ENCODE data around the gene MLLT11. TPM values are rescaled to one million over a fixed set of nuclear protein-coding genes. Genes with fewer than 3 reads are reported as not detected.

MLLT11 gene
- total and polyA plus RNA-seq, 2 experiments from 2014 or later: 16.9 to 34.3 TPM

GRCh38 chr1:151113877-151114276 lies 53.7 kb downstream of the MLLT11 start:
- no peaks in the 10 kb centered on the region for H3K4me1 ChIP-seq (ENCODE audit: insufficient read depth)
- no peaks in the 10 kb centered on the region for H4K20me1 ChIP-seq (ENCODE audit: insufficient read depth, poor library complexity, severe bottlenecking)
- H3K4me3 ChIP-seq: no peak overlapping the region
- H3K4me2 ChIP-seq: no peak overlapping the region
- no peaks in the 10 kb centered on the region for H3K79me2 ChIP-seq
- H2AFZ ChIP-seq: no peak overlapping the region
- no peaks in the 10 kb centered on the region for H3K9me3 ChIP-seq (ENCODE audit: low read depth)
- 96% methylated on average over 5 of the region's 5 CpGs for WGBS (ENCODE audit: low lambda C conversion rate, missing lambda C conversion rate)
- H3K27ac ChIP-seq: no peak overlapping the region
- H3K36me3 ChIP-seq (replicated peaks; ENCODE audit: insufficient read depth, low read depth): no peaks in the 10 kb centered on the region
- no peaks in the 10 kb centered on the region for H3K9me2 ChIP-seq (replicated peaks; ENCODE audit: insufficient read depth)
- TF ChIP-seq, protein P1, sequence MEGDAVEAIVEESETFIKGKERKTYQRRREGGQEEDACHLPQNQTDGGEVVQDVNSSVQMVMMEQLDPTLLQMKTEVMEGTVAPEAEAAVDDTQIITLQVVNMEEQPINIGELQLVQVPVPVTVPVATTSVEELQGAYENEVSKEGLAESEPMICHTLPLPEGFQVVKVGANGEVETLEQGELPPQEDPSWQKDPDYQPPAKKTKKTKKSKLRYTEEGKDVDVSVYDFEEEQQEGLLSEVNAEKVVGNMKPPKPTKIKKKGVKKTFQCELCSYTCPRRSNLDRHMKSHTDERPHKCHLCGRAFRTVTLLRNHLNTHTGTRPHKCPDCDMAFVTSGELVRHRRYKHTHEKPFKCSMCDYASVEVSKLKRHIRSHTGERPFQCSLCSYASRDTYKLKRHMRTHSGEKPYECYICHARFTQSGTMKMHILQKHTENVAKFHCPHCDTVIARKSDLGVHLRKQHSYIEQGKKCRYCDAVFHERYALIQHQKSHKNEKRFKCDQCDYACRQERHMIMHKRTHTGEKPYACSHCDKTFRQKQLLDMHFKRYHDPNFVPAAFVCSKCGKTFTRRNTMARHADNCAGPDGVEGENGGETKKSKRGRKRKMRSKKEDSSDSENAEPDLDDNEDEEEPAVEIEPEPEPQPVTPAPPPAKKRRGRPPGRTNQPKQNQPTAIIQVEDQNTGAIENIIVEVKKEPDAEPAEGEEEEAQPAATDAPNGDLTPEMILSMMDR (IDR thresholded peaks at IDR 0.05; ENCODE audit: poor library complexity): no peak
- TF ChIP-seq EZH2 (IDR thresholded peaks at IDR 0.05; ENCODE audit: borderline replicate concordance) (no peak), EZH2phosphoT487 (IDR thresholded peaks at IDR 0.05; ENCODE audit: low read depth, severe bottlenecking, unreplicated experiment) (no peak)
- no peak for DNase-seq (ENCODE audit: low spot score)
- H3K27me3 ChIP-seq: no peaks in the 10 kb centered on the region

Small RNAs within 50 kb of the gene (small RNA-seq; reads per million reads assigned to genes)
- gene RNU6-884P: not detected

Other genes starting within 250 kb of the MLLT11 start
- gene ARNT, start 183.8 kb upstream of the MLLT11 start, total RNA-seq: 32.9 and 42.1 TPM in 2 replicates
- gene ARNT, start 183.8 kb upstream of the MLLT11 start, polyA plus RNA-seq: 26.9 and 35.6 TPM in 2 replicates
- not detected in 2 replicates for gene CTXND2, start 173.3 kb upstream of the MLLT11 start, total RNA-seq
- gene CTXND2, start 173.3 kb upstream of the MLLT11 start, polyA plus RNA-seq: 0.16 TPM in 1 of 2 replicates, not detected in the other
- gene SETDB1, start 134.0 kb upstream of the MLLT11 start, total RNA-seq: 33.7 and 41.4 TPM in 2 replicates
- gene SETDB1, start 134.0 kb upstream of the MLLT11 start, polyA plus RNA-seq: 10.7 and 12.9 TPM in 2 replicates
- gene CERS2, start 85.6 kb upstream of the MLLT11 start, total RNA-seq: 267 and 268 TPM in 2 replicates
- gene CERS2, start 85.6 kb upstream of the MLLT11 start, polyA plus RNA-seq: 210 and 277 TPM in 2 replicates
- gene ANXA9, start 78.1 kb upstream of the MLLT11 start, total RNA-seq: 7.5 and 7.9 TPM in 2 replicates
- gene ANXA9, start 78.1 kb upstream of the MLLT11 start, polyA plus RNA-seq: 8.8 and 9.0 TPM in 2 replicates
- 15.9 and 18.5 TPM in 2 replicates for gene MINDY1, start 53.5 kb upstream of the MLLT11 start, total RNA-seq
- 5.8 and 7.6 TPM in 2 replicates for gene MINDY1, start 53.5 kb upstream of the MLLT11 start, polyA plus RNA-seq
- gene PRUNE1, start 51.9 kb upstream of the MLLT11 start, total RNA-seq: 20.3 and 26.5 TPM in 2 replicates
- gene PRUNE1, start 51.9 kb upstream of the MLLT11 start, polyA plus RNA-seq: 15.1 and 21.6 TPM in 2 replicates
- gene BNIPL, start 23.8 kb upstream of the MLLT11 start, total RNA-seq: 2.7 and 3.8 TPM in 2 replicates
- 1.1 and 3.0 TPM in 2 replicates for gene BNIPL, start 23.8 kb upstream of the MLLT11 start, polyA plus RNA-seq
- 2.9 and 3.2 TPM in 2 replicates for gene C1orf56, start 12.6 kb upstream of the MLLT11 start, total RNA-seq
- gene C1orf56, start 12.6 kb upstream of the MLLT11 start, polyA plus RNA-seq: 8.3 and 11.4 TPM in 2 replicates
- gene CDC42SE1, start 775 bp upstream of the MLLT11 start, total RNA-seq: 49.4 and 60.2 TPM in 2 replicates
- gene CDC42SE1, start 775 bp upstream of the MLLT11 start, polyA plus RNA-seq: 19.0 and 21.2 TPM in 2 replicates
- 9.9 and 12.9 TPM in 2 replicates for gene GABPB2, start 10.4 kb downstream of the MLLT11 start, total RNA-seq
- gene GABPB2, start 10.4 kb downstream of the MLLT11 start, polyA plus RNA-seq: 0.98 and 4.1 TPM in 2 replicates
- gene SEMA6C, start 86.2 kb downstream of the MLLT11 start, total RNA-seq: 6.3 and 41.6 TPM in 2 replicates
- 13.9 and 25.1 TPM in 2 replicates for gene SEMA6C, start 86.2 kb downstream of the MLLT11 start, polyA plus RNA-seq
- gene TNFAIP8L2, start 96.3 kb downstream of the MLLT11 start, total RNA-seq: 0.64 TPM in 1 of 2 replicates, not detected in the other
- gene TNFAIP8L2, start 96.3 kb downstream of the MLLT11 start, polyA plus RNA-seq: 0.70 TPM in 1 of 2 replicates, not detected in the other
- 13.0 and 16.2 TPM in 2 replicates for gene LYSMD1, start 105.5 kb downstream of the MLLT11 start, total RNA-seq
- 1.0 and 2.5 TPM in 2 replicates for gene LYSMD1, start 105.5 kb downstream of the MLLT11 start, polyA plus RNA-seq
- gene SCNM1, start 105.7 kb downstream of the MLLT11 start, total RNA-seq: 21.5 and 26.4 TPM in 2 replicates
- 55.4 and 57.5 TPM in 2 replicates for gene SCNM1, start 105.7 kb downstream of the MLLT11 start, polyA plus RNA-seq
- gene TMOD4, start 115.6 kb downstream of the MLLT11 start, total RNA-seq: not detected in 2 replicates
- 0.44 TPM in 1 of 2 replicates, not detected in the other for gene TMOD4, start 115.6 kb downstream of the MLLT11 start, polyA plus RNA-seq
- 46.0 and 48.1 TPM in 2 replicates for gene VPS72, start 129.8 kb downstream of the MLLT11 start, total RNA-seq
- gene VPS72, start 129.8 kb downstream of the MLLT11 start, polyA plus RNA-seq: 52.2 and 53.1 TPM in 2 replicates
- gene PIP5K1A, start 138.2 kb downstream of the MLLT11 start, total RNA-seq: 36.0 and 45.7 TPM in 2 replicates
- gene PIP5K1A, start 138.2 kb downstream of the MLLT11 start, polyA plus RNA-seq: 17.3 and 27.0 TPM in 2 replicates
- 107 and 119 TPM in 2 replicates for gene PSMD4, start 194.3 kb downstream of the MLLT11 start, total RNA-seq
- 161 and 168 TPM in 2 replicates for gene PSMD4, start 194.3 kb downstream of the MLLT11 start, polyA plus RNA-seq
- gene ZNF687, start 221.9 kb downstream of the MLLT11 start, total RNA-seq: 16.8 and 19.9 TPM in 2 replicates
- 3.6 and 4.3 TPM in 2 replicates for gene ZNF687, start 221.9 kb downstream of the MLLT11 start, polyA plus RNA-seq